MM.1S (cell line): Measurements from ENCODE around the gene METTL22.

Source experiments
- DNase-seq: peaks from one replicate; pipeline ENCODE4 v3.0.0-alpha.2; 2015
- H2AFZ ChIP-seq: fragments of 300-600 bp; sonication (generic); 2 replicates; pipeline ENCODE4 v1.6.0; 2016; ENCODE audit warnings: antibody characterized with exemption, low read length
- H3F3A ChIP-seq: fragments of 300-600 bp; sonication (generic); 2 replicates; pipeline ENCODE4 v1.6.1; 2016; ENCODE audit warnings: mild to moderate bottlenecking, antibody characterized with exemption, low read length, moderate library complexity, mixed read lengths; ENCODE audit not compliant: insufficient read depth
- H3K27ac ChIP-seq: fragments of 300-600 bp; sonication (generic); 2 replicates; pipeline ENCODE4 v1.5.1; 2016; ENCODE audit warnings: mild to moderate bottlenecking, low read length
- H3K27me3 ChIP-seq: fragments of 300-600 bp; sonication (generic); replicated peaks from 2 replicates; pipeline ENCODE4 v1.6.0; 2016; ENCODE audit warnings: low read length; ENCODE audit not compliant: insufficient read depth
- H3K36me3 ChIP-seq: fragments of 300-600 bp; sonication (generic); replicated peaks from 2 replicates; pipeline ENCODE4 v1.6.1; 2016; ENCODE audit warnings: mild to moderate bottlenecking, low read length, mixed read lengths; ENCODE audit not compliant: insufficient read depth
- H3K4me1 ChIP-seq: fragments of 300-600 bp; sonication (generic); 2 replicates; pipeline ENCODE4 v1.6.1; 2016; ENCODE audit warnings: low read length, mixed read lengths
- H3K4me2 ChIP-seq: fragments of 300-600 bp; sonication (generic); 2 replicates; pipeline ENCODE4 v1.6.0; 2016; ENCODE audit warnings: low read depth, low read length
- H3K4me3 ChIP-seq: fragments of 300-600 bp; sonication (generic); 2 replicates; pipeline ENCODE4 v1.5.1; 2016; ENCODE audit warnings: low read length, mixed read lengths
- H3K79me2 ChIP-seq: fragments of 300-600 bp; sonication (generic); 2 replicates; pipeline ENCODE4 v1.6.1; 2016; ENCODE audit warnings: mixed run types, low read length, mixed read lengths
- H3K9ac ChIP-seq: fragments of 300-600 bp; sonication (generic); 2 replicates; pipeline ENCODE4 v1.6.1; 2016; ENCODE audit warnings: low read length, mixed read lengths
- H3K9me2 ChIP-seq: fragments of 300-600 bp; sonication (generic); replicated peaks from 2 replicates; pipeline ENCODE4 v1.6.1; 2016; ENCODE audit warnings: mild to moderate bottlenecking, low read length, mixed read lengths; ENCODE audit not compliant: insufficient read depth
- H3K9me3 ChIP-seq: fragments of 300-600 bp; sonication (generic); replicated peaks from 2 replicates; pipeline ENCODE4 v1.6.1; 2016; ENCODE audit warnings: mild to moderate bottlenecking, low read length, mixed read lengths; ENCODE audit not compliant: insufficient read depth
- H4K20me1 ChIP-seq: fragments of 300-600 bp; sonication (generic); 2 replicates; pipeline ENCODE4 v1.6.1; 2016; ENCODE audit warnings: mild to moderate bottlenecking, low read length, moderate library complexity, mixed read lengths; ENCODE audit not compliant: insufficient read depth
- EZH2 ChIP-seq: fragments of 300-600 bp; sonication (generic); optimal IDR thresholded peaks from 2 replicates; pipeline ENCODE3; 2017; ENCODE audit warnings: low read depth, mild to moderate bottlenecking, antibody characterized with exemption, low read length, mixed read lengths
- EZH2phosphoT487 ChIP-seq: fragments of 300-600 bp; sonication (generic); IDR thresholded peaks from 2 replicates; pipeline ENCODE4 v1.6.1; 2018; ENCODE audit warnings: antibody characterized with exemption, low read length
- TF ChIP-seq, protein P1 (sequence below): fragments of 300-600 bp; sonication (generic); IDR thresholded peaks from 2 replicates; pipeline ENCODE4 v1.5.1; 2016; ENCODE audit warnings: antibody characterized with exemption, low read length, mixed read lengths

METTL22 gene

DNA sequence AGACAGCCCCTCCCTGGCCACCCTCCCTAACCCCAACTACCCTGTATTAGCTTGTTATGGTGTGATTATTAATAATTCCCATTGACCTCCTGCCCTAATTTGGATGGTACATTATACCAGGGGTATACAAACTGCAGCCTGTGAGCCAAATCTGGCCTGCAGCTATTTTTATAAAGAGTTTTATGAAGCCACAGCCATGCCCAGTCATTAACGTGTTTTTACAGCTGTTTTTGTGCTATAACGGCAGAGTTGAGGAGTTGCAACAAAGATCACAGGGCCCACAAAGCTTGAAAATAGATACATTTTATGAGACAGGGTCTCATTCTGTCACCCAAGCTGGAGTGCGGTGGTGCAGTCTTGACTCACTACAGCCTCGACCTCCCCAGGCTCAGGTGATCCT, 6.0 kb downstream of the METTL22 start:
- Histone ChIP-seq H4K20me1 (no peaks in the 10 kb centered on the region), H3K4me3 (no peak overlapping the region), H3K4me2 (no peak overlapping the region), H3K79me2 (peaks cover 43% of the 10 kb centered on the region), H3K9ac (no peak overlapping the region), H3K27me3 (no peaks in the 10 kb centered on the region), H2AFZ (no peak overlapping the region), H3K9me2 (no peaks in the 10 kb centered on the region), H3K4me1 (no peaks in the 10 kb centered on the region), H3K9me3 (no peaks in the 10 kb centered on the region), H3F3A (no peaks in the 10 kb centered on the region), H3K27ac (no peak overlapping the region), H3K36me3 (peaks cover 7% of the 10 kb centered on the region)
- TF ChIP-seq, protein P1, sequence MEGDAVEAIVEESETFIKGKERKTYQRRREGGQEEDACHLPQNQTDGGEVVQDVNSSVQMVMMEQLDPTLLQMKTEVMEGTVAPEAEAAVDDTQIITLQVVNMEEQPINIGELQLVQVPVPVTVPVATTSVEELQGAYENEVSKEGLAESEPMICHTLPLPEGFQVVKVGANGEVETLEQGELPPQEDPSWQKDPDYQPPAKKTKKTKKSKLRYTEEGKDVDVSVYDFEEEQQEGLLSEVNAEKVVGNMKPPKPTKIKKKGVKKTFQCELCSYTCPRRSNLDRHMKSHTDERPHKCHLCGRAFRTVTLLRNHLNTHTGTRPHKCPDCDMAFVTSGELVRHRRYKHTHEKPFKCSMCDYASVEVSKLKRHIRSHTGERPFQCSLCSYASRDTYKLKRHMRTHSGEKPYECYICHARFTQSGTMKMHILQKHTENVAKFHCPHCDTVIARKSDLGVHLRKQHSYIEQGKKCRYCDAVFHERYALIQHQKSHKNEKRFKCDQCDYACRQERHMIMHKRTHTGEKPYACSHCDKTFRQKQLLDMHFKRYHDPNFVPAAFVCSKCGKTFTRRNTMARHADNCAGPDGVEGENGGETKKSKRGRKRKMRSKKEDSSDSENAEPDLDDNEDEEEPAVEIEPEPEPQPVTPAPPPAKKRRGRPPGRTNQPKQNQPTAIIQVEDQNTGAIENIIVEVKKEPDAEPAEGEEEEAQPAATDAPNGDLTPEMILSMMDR: no peak
- TF ChIP-seq EZH2phosphoT487: no peak
- no peak for TF ChIP-seq EZH2
- DNase-seq: no peak

DNA sequence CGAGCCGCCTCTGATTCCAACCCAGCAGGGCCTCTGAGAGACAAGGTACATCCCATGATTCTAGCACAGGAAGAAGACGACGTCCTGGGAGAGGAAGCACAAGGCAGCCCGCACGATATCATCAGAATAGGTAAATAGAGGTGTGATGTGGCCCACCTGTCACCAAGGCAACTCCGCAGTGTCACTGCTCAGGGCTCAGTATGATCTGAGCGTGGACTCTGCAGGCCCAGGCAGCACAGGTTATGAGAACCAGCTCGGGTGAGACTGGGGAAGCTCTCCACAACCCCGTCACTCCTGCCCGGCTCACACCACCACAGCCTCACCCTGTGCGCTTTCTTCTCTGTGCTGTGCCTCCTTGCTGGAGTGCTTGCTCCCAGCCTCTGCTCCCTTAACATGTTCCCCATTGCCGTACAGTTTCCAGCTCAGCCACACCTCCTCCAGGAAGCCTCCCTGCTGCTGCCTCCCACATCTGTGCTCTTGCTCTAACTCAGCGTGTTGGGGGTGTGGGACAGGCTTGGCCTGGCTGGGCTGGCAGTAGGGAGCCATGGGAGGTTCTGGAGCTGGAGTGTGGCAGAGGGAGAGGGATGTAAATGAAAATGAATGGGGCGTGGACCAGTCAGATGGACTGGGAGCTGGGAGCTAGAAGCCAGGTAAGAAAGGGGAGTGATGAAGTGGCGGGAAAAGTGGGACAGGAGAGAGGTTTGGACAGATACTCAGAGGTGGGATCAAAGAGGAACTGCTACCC, 7.7 kb downstream of the METTL22 start:
- H3K9ac ChIP-seq: no peak overlapping the region
- H3K9me2 ChIP-seq: no peaks in the 10 kb centered on the region
- no peak for TF ChIP-seq EZH2
- TF ChIP-seq, protein P1: no peak
- no peak overlapping the region for H3K4me2 ChIP-seq
- no peaks in the 10 kb centered on the region for H3K4me1 ChIP-seq
- no peak overlapping the region for H3K27ac ChIP-seq
- H3K79me2 ChIP-seq: peaks cover 26% of the 10 kb centered on the region
- DNase-seq: no peak
- H2AFZ ChIP-seq: no peak overlapping the region
- H3K9me3 ChIP-seq: no peaks in the 10 kb centered on the region
- no peak overlapping the region for H3K4me3 ChIP-seq
- H3K36me3 ChIP-seq: peaks cover 7% of the 10 kb centered on the region
- H4K20me1 ChIP-seq: no peaks in the 10 kb centered on the region
- no peaks in the 10 kb centered on the region for H3K27me3 ChIP-seq
- H3F3A ChIP-seq: no peaks in the 10 kb centered on the region

DNA sequence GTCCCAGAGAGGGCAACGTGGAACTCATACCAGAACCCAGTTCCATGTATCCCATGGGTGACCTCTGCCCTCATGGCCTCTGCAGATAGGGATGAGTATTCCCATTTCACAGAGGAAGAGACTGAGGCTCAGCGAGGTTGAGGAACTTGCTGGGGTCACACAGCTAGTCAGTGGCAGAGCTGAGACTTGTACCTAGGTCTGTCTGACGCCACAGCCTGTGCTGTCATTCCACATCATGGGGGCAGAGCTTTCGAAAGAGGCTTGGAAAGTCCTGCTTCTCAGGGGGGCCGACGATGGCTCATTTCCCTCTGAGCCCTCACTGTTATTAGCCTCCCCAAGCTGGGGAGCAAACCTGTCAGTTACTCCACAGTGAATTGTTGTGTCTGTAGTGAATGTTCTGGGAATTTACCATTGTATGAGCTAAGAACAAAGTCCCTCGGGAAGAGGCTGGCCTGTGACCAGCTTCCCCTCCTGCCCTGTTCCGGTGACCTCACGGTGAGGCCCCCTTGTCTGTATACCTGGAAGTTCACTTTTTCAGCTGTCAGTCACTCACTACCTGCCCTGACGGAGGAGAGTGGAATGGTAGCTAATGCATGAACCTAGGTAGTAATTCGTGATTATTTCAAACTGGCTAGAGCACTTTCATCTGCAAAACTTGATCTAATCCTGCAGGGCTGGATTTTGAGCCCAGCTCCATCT, 8.9 kb downstream of the METTL22 start:
- Histone ChIP-seq H3K4me3 (no peak overlapping the region), H3K36me3 (peaks cover 7% of the 10 kb centered on the region), H4K20me1 (no peaks in the 10 kb centered on the region), H3F3A (no peaks in the 10 kb centered on the region), H3K9me2 (no peaks in the 10 kb centered on the region), H3K9ac (no peak overlapping the region), H3K27ac (no peak overlapping the region), H3K27me3 (no peaks in the 10 kb centered on the region), H2AFZ (no peak overlapping the region), H3K79me2 (peaks cover 16% of the 10 kb centered on the region; the same call in 1 of the 2 replicates), H3K9me3 (no peaks in the 10 kb centered on the region), H3K4me2 (no peak overlapping the region), H3K4me1 (no peaks in the 10 kb centered on the region)
- DNase-seq: no peak
- TF ChIP-seq EZH2 (no peak), EZH2phosphoT487 (no peak)
- TF ChIP-seq, protein P1: no peak
